ENCODE measurements around the gene CALML6.
"Not testable (repeated sequence)": the region's sequence is repeated elsewhere in the genome, so short reads cannot be mapped to it uniquely, and the experiment has no call there.

The CALML6 gene

DNA sequence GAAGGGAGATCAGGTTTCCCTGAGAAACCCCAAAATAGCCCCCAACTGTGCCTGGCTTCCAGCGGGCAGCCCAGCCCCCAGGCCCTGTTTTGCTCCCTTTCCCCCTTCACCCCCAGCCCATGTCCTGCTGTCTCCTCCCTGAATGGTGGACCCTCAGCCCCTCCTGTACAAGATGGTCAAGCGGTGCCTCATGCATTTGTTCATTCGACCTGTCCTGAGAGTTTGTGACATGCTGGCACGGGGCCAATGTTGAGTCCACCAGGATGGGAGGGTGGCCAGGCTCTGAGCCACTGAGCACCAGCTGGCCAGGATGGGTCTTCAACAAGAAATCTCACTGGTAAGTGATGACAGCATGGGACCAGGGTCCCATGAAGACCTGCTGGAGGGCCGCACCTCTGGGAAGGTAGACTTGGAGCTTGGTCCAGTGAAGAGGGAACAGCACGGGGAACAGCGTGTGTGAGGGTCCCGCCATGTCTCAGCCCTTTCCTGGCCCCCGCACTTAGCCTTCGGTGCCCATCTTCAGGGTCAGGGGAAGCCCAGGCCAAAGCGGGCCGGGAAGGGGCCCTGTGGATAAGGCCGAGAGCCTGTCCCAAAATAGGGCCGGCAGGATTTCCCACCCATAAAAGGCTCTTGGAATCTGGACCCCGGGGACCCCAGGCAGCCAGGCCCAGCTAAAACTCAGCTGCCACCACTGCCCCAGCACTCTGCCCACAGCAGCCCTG is at the start of gene CALML6:
TSS of gene CALML6 (plus strand) at position 290 of the 722 bp plus-strand sequence. CDS start at position 311, 21 bp downstream.
- no peak for DNase-seq

GRCh38 chr1:1867164-1867563 is 47.9 kb upstream of the CALML6 start:
- no peak for DNase-seq

- no peak for DNase-seq
These were observed 45.6 kb upstream of the CALML6 start for GRCh38 chr1:1869469-1869868.

DNA sequence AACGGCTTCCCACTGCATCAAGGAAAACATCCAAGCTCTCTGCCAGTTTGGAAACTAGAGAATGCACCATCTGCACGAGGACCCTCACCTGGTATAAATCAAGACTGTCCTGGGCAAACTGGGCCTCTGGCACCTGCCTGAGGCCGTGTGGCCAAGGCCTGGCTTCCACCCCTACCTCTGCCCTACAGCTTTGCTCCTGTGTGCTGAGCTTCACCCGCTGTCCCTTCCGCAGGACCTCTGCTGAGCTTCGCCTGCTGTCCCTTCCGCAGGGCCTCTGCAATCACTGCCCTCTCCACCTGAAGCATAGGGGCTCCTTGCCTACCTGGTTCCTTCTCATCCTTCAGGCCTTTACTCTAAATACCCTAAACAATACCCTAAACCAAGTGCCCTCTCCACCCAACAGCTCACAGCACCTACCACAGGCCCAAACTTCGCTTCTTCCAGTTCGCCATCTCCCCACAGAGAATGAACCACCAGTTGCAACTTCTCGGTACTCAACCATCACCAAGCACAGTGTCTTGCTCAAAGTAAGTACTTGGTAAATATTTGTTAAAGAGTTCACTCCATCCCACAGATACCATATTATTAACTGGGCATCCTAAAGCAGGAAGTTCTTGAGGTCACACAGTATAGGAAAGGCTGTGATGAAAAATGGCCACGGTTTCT is 42.6 kb upstream of the CALML6 start:
- DNase-seq: no peak

- DNase-seq: no peak
These were observed 41.9 kb upstream of the CALML6 start for GRCh38 chr1:1873186-1873585.

DNA sequence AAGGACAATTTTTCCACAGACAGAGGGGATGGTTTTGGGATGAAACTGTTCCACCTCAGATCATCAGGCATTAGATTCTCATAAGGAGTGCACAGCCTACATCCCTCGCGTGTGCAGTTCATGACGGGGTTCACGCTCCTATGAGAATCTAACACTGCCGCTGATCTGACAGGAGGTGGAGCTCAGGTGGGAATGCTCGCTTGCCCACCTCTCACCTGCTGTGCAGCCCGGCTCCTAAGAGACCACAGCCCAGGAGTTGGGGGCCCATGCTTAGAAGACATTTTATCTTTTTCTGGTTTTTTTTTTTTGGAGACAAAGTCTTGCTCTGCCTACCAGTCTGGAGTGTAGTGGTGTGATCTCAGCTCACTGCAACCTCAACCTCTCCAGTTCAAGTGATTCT is 40.2 kb upstream of the CALML6 start:
- DNase-seq: no peak

GRCh38 chr1:1875932-1876331 is 39.1 kb upstream of the CALML6 start:
- no peak for DNase-seq

DNA sequence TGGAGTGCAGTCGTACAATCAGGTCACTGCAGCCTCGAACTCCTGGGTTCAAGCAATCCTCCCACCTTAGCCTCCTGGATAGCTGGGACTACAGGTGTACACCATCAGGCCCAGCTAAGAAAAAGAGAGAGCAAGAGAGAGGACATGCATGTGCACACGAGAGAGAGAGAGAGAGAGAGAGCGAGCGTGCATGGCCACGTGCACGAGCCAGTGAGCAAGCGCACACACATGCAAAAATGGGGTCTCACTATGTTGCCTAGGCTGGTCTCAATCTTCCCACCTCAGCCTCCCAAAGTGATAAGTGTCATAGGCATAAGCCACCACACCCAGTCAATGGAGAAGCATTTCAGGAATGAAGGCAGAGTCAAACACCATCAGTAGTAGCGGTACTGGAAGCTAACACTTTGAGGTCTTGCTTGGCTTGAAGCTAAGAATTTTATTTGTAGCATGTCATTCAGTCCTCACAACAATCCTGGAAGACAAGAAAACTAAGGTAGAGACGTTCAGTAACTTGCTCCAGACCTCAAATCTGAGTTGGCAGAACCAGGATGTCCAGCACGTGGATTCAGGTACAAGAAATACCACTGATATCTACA is 38.6 kb upstream of the CALML6 start:
- no peak for DNase-seq

DNA sequence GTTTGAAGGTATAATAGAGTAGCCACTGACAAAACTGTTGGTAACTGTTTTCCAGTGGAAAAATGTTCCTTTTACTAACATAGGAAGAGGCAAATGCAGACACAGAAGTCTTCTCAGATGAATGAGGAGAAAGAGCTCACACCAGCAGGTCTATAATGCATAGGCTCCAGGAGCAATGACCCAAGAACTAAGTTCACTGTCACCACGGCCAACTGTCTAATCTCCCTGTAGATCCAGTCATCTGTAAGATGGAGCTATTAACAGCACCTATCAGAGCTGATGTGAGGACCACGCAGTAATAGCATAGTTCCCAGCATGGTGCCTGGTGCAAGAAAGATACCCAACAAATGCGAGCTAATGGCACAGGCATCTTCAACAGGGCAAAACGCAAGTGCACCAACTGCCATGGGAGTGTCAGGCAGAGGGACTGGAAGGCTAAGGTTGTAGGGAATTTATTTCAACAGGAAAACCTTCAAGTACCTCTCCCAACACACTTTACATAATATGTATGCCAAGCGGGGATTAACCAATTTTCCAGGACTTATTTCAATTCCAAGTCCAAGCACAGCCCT is 37.1 kb upstream of the CALML6 start:
- peak; percentile 53 for DNase-seq

- DNase-seq: no peak
These were observed 35.1 kb upstream of the CALML6 start for GRCh38 chr1:1879942-1880341.

- DNase-seq: no peak
These were observed 34.3 kb upstream of the CALML6 start for GRCh38 chr1:1880617-1881312.

- no peak for DNase-seq
These were observed 33.3 kb upstream of the CALML6 start for GRCh38 chr1:1881727-1882126.

GRCh38 chr1:1883092-1883873 is 31.8 kb upstream of the CALML6 start:
- no peak for DNase-seq

GRCh38 chr1:1883890-1884289 is 31.2 kb upstream of the CALML6 start:
- not testable (repeated sequence) for DNase-seq

GRCh38 chr1:1889090-1889750 is 25.8 kb upstream of the CALML6 start:
- DNase-seq: peak; percentile 51

DNA sequence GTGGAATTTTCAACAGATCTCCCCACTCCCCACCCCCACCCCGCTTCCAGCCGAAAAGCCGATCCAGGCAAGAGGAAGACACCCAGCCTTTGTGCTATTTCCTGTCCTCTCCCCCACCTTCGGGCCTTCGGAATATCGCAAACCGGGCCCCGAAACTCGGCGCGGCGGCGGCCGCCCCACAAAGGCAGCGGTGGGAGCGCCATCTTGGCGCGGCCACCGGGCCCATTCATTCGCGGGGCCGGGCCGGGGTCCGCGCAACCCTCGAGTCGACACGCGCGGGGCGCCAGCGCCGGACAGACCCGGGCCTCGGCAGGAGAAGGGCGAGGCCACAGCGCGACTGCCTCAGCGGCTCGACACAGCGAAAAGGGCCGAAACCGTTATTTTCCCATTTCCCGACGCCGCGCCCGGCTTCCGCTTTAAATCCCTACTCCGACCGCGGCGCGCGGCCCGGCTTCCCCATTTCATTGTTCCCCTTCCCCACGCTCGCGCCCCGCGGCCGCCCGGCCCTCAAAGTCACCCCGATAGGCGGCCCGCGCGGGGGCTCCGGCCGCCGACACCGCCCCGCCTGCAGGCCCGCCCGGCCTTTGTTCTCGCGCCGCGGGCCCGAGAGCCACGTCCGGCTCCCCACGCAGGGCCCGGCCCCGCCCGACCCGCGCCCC is 25.1 kb upstream of the CALML6 start:
- peak; percentile 80 for DNase-seq

- peak; percentile 97 for DNase-seq
These were observed 24.3 kb upstream of the CALML6 start, which contains the start of gene GNB1 for GRCh38 chr1:1890506-1891348. Gene GNB1 (minus strand): TSS chr1:1891087. CDS start chr1:1825453, 65,634 bp downstream.

- peak; percentile 63 for DNase-seq
These were observed 23.5 kb upstream of the CALML6 start for GRCh38 chr1:1891349-1892078.

GRCh38 chr1:1892079-1892762 is 22.8 kb upstream of the CALML6 start:
- DNase-seq: no peak
